Left ventricle myocardium inferior (tissue), 1 donor: ENCODE results near the gene ZNF281. TPM values are rescaled to one million over a fixed set of nuclear protein-coding genes. Genes with fewer than 3 reads are reported as not detected.

Experiments used
- DNase-seq: peaks from one replicate; pipeline ENCODE4 v3.0.0-alpha.2; 2020
- H3K27ac ChIP-seq: fragments of 200-600 bp; replicated peaks from 2 replicates; pipeline ENCODE4 v1.8.0; 2021
- H3K27me3 ChIP-seq: fragments of 200-600 bp; 2 replicates; pipeline ENCODE4 v1.8.0; 2021; ENCODE audit warnings: low read depth
- H3K36me3 ChIP-seq: fragments of 200-600 bp; 2 replicates; pipeline ENCODE4 v1.8.0; 2021
- H3K4me1 ChIP-seq: fragments of 200-600 bp; 2 replicates; pipeline ENCODE4 v1.8.0; 2021
- H3K4me3 ChIP-seq: fragments of 200-600 bp; 2 replicates; pipeline ENCODE4 v1.8.0; 2021; ENCODE audit warnings: mild to moderate bottlenecking, moderate library complexity
- H3K9me3 ChIP-seq: fragments of 200-600 bp; replicated peaks from 2 replicates; pipeline ENCODE4 v1.8.0; 2021
- intact Hi-C: fragments of 100-400 bp; cut with micrococcal nuclease; formaldehyde crosslinking; loops from one replicate; pipeline ENCODE4 v1.11.0; 2022
- total RNA-seq: library from RNA; stranded (reverse); fragmentation: NEBNext Ultra II Directional; extraction: Animal tissue kit (Norgen Biotek cat#: 25700); gene quantifications from one replicate; pipeline ENCODE4 v1.2.1, GENCODE V29; 2021
- TF ChIP-seq, protein P1 (sequence below): fragments of 200-600 bp; IDR thresholded peaks from 2 replicates; pipeline ENCODE4 v1.8.0; 2021; ENCODE audit warnings: antibody characterized with exemption, mild to moderate bottlenecking, borderline replicate concordance
- donor health status: DM: no; HTN: yes; CAD: no; lungs with severe emphysema.

Gene ZNF281
- total RNA-seq, 1 donor from 2014 or later, result 8.3 TPM

DNA sequence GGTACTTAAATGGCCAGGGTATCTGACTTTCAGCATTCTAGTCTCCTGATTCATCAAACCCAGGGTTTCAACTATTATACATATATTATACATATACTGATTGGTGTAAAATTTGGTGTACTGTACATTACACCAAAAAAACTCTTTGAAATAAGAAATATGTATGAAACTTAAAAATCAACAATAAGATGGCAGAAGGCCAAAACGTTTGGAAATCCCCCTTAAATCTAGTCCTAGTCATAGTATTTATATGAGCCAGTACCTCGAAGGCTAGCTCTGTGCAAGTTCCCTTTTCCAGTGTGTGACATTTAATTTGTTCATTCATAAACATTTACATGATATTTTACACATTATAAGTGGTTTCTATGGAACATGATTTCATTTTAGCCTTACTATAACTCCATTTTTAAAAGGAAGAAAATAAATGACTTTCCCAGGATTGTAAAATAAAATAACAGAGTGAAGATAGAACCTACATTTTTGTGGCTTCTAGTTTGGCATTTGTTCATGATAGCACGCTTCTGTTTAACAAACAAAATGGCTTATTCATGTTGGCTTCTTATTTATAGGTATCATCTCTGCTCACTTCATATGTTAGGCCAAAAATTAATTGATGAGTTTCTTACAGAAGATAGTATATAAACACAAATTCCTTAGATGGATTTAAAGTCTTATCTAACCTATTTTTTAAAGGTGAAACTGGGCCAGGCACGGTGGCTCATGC is 18.8 kb upstream of the ZNF281 start:
- TF ChIP-seq, protein P1, sequence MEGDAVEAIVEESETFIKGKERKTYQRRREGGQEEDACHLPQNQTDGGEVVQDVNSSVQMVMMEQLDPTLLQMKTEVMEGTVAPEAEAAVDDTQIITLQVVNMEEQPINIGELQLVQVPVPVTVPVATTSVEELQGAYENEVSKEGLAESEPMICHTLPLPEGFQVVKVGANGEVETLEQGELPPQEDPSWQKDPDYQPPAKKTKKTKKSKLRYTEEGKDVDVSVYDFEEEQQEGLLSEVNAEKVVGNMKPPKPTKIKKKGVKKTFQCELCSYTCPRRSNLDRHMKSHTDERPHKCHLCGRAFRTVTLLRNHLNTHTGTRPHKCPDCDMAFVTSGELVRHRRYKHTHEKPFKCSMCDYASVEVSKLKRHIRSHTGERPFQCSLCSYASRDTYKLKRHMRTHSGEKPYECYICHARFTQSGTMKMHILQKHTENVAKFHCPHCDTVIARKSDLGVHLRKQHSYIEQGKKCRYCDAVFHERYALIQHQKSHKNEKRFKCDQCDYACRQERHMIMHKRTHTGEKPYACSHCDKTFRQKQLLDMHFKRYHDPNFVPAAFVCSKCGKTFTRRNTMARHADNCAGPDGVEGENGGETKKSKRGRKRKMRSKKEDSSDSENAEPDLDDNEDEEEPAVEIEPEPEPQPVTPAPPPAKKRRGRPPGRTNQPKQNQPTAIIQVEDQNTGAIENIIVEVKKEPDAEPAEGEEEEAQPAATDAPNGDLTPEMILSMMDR, result no peak
- intact Hi-C loops, result no loop called here
- H3K27ac ChIP-seq, result no peak overlapping the region

DNA sequence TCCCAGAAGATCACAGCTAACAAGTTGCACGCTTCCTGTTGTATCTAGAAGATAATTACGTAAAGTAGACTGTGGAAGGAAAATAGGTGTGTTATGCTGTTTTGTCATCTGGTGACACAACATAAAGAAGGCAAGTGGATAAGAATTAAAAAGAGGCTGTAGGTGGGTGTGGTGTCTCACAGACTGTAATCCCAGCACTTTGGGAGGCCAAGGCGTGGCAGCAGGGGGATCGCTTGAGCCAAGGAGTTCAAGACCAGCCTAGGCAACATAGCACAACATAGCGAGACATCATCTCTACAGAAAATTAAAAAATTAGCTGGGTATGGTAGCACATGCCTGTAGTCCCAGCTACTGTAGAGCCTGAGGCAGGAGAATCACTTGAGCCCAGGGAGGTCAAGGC is 17.9 kb upstream of the ZNF281 start:
- Histone ChIP-seq H3K27ac (no peak overlapping the region), H3K36me3 (no peaks in the 10 kb centered on the region), H3K27me3 (no peaks in the 10 kb centered on the region), H3K4me3 (no peak overlapping the region), H3K9me3 (no peaks in the 10 kb centered on the region), H3K4me1 (no peaks in the 10 kb centered on the region)
- no peak for DNase-seq
- intact Hi-C loops, result no loop called here
- TF ChIP-seq, protein P1, result no peak

More for the DNA sequence above, 18.8 kb upstream of the ZNF281 start:
- Histone ChIP-seq H3K4me3 (no peak overlapping the region), H3K27me3 (no peaks in the 10 kb centered on the region), H3K36me3 (no peaks in the 10 kb centered on the region), H3K9me3 (no peaks in the 10 kb centered on the region), H3K4me1 (no peaks in the 10 kb centered on the region)
- DNase-seq, result no peak

DNA sequence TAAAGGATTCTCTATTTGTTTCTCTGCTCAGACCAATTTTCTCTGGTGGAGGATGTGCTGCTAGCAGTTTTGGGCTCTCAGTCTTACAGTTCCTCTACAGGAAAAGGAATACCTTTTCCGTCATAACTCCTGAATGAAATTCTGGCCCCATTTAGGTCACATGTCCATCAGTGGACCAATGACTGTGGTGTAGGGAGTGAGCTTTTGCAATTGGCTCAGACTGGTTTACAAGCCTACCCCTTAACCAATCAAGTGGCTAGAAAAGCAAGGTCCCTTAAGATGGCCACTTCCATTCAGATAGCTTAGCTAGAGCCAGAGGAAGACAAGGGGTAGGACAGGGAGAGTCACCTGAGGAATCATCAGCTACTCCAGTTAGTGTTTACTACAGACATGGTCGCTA is 16.4 kb upstream of the ZNF281 start:
- TF ChIP-seq, protein P1, result no peak

DNA sequence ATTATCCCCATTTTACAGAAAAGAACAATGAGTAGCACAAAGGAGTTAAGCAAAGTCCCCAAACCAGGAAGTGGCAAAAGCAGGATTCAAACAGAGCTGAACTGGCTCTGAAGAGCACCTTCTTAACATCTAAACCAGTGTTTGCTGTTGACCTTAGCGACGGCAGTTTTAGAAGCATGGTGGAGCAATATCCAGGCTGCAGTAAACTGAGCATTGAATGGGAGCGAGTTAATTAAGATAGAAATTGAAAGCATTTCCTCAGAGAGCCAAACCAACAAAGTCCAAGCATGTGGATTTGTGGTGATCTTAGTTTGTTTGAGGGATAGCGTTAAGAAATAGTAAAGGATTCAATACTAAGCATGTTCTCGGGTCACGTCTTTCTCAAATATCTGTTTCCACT is 13.4 kb upstream of the ZNF281 start:
- TF ChIP-seq, protein P1, result no peak

More for the DNA sequence above, 16.4 kb upstream of the ZNF281 start:
- Histone ChIP-seq H3K36me3 (no peaks in the 10 kb centered on the region), H3K4me1 (no peaks in the 10 kb centered on the region), H3K27me3 (no peaks in the 10 kb centered on the region), H3K27ac (no peak overlapping the region), H3K4me3 (no peak overlapping the region), H3K9me3 (no peaks in the 10 kb centered on the region)
- no peak for DNase-seq
- intact Hi-C loops, result no loop called here

DNA sequence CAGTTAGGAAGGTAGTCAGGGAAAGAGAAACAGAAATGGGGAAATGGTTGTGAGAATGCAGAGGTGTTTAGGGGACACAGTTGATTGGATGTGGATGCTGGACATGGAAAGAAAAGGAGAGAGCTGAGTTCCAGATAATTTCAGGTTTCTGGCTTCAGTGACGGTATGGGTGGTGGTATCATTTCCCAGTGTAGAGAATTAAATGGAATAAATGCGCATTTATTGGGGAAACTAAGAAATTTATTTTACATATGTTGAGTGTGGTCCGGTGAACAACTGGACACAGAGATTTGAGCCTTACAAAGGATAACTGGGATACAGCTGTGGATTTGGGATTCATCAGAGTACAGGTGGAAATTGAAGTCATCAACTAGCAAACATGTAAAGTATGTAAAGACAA is 12.4 kb upstream of the ZNF281 start:
- TF ChIP-seq, protein P1, result no peak
- Histone ChIP-seq H3K27me3 (no peaks in the 10 kb centered on the region), H3K36me3 (no peaks in the 10 kb centered on the region), H3K27ac (no peak overlapping the region), H3K4me1 (no peaks in the 10 kb centered on the region), H3K4me3 (no peak overlapping the region), H3K9me3 (no peaks in the 10 kb centered on the region)
- intact Hi-C loops, result no loop called here
- no peak for DNase-seq

More for the DNA sequence above, 13.4 kb upstream of the ZNF281 start:
- DNase-seq, result no peak
- H3K27ac ChIP-seq, result no peak overlapping the region
- no peaks in the 10 kb centered on the region for H3K27me3 ChIP-seq
- no peaks in the 10 kb centered on the region for H3K9me3 ChIP-seq
- intact Hi-C loops, result no loop called here
- no peaks in the 10 kb centered on the region for H3K36me3 ChIP-seq
- no peak overlapping the region for H3K4me3 ChIP-seq
- H3K4me1 ChIP-seq, result no peaks in the 10 kb centered on the region
